Epithelial cell of proximal tubule (primary cell): Measurements from ENCODE around the gene SF3B1. TPM values are rescaled to one million over a fixed set of nuclear protein-coding genes. Genes with fewer than 3 reads are reported as not detected.
"Not testable (repeated sequence)": the region's sequence is repeated elsewhere in the genome, so short reads cannot be mapped to it uniquely, and the experiment has no call there.

Source experiments
- DNase-seq: peaks from one replicate; pipeline ENCODE4 v3.0.0-alpha.2; 2011; ENCODE audit warnings: low read depth
- H3K4me3 ChIP-seq: 2 replicates; pipeline ENCODE4 v1.5.1; 2011; ENCODE audit warnings: low read depth, mild to moderate bottlenecking, low read length
- CTCF ChIP-seq: conservative IDR thresholded peaks from 2 replicates; pipeline ENCODE4 v1.5.1; 2012; ENCODE audit warnings: low read depth, mild to moderate bottlenecking, low read length
- total RNA-seq: library from RNA; depleted of rRNA; stranded (reverse); fragments of >200 nt; gene quantifications from 2 replicates; pipeline ENCODE4 v1.2.3, GENCODE V29; 2015

Gene SF3B1
- total RNA-seq, 1 donor from 2014 or later, result 135 TPM

- no peak for DNase-seq
- no peak overlapping the region for H3K4me3 ChIP-seq
- no peak for TF ChIP-seq CTCF
Observed at GRCh38 chr2:197460649-197461048, 25.8 kb upstream of the SF3B1 start.

GRCh38 chr2:197455428-197455827, 20.6 kb upstream of the SF3B1 start:
- no peak overlapping the region for H3K4me3 ChIP-seq
- TF ChIP-seq CTCF, result no peak
- DNase-seq, result no peak

GRCh38 chr2:197454923-197455322, 20.1 kb upstream of the SF3B1 start:
- TF ChIP-seq CTCF, result no peak
- peak overlapping the region; percentile 93 for H3K4me3 ChIP-seq
- no peak for DNase-seq

GRCh38 chr2:197453914-197454398, 19.1 kb upstream of the SF3B1 start:
- peak; percentile 69 for DNase-seq
- no peak for TF ChIP-seq CTCF
- peak overlapping the region; percentile 93 for H3K4me3 ChIP-seq

GRCh38 chr2:197453123-197453913, 18.5 kb upstream of the SF3B1 start, which contains the start of gene COQ10B:
TSS of gene COQ10B (plus strand) at chr2:197453552. CDS start at chr2:197453561, 9 bp downstream.
- peak; percentile 25 for TF ChIP-seq CTCF
- H3K4me3 ChIP-seq, result peak within 1 kb of the TSS; percentile 93
- peak; percentile 95 for DNase-seq

- no peak for TF ChIP-seq CTCF
- DNase-seq, result no peak
- H3K4me3 ChIP-seq, result peak overlapping the region; percentile 93
Observed at GRCh38 chr2:197452754-197453122, 17.9 kb upstream of the SF3B1 start.

GRCh38 chr2:197450935-197451358, 16.1 kb upstream of the SF3B1 start:
- DNase-seq, result not testable (repeated sequence)

More at GRCh38 chr2:197450935-197451358, 16.1 kb upstream of the SF3B1 start:
- not testable (repeated sequence) for H3K4me3 ChIP-seq
